Gastrocnemius medialis (tissue), 4 donors: ENCODE measurements around the gene TRIP10. TPM values are rescaled to one million over a fixed set of nuclear protein-coding genes. Genes with fewer than 3 reads are reported as not detected.
A peak's percentile ranks its signal among the peaks of the same experiment; 100 is the strongest.

Experiments
- ATAC-seq, 2 donors: fragments of 150-250 bp; one replicate each; pipeline ENCODE4 v1.9.1; 2016
- DNase-seq, 2 donors: peaks; one replicate each; pipeline ENCODE4 v3.0.0-alpha.2; 2019
- H3K27ac ChIP-seq, 4 donors: fragments of 200-600 bp; sonication (generic); 1 replicate in 1 of 4; 2 replicates in 3 of 4; pipeline ENCODE4 v1.5.1; 2016 to 2018; ENCODE audit warnings: mild to moderate bottlenecking in 2 of 4, moderate library complexity in 1 of 4
- H3K27me3 ChIP-seq, 3 donors: fragments of 200-600 bp; sonication (generic) in 2 of 3; 1 replicate in 1 of 3; 2 replicates in 2 of 3; pipeline versions ENCODE4 v1.5.1 to v1.6.0; 2016 to 2019; ENCODE audit warnings: mild to moderate bottlenecking in 1 of 3, moderate library complexity in 1 of 3
- H3K36me3 ChIP-seq, 2 donors: fragments of 200-600 bp; sonication (generic) in 1 of 2; one replicate each; pipeline ENCODE4 v1.5.1; 2017 to 2018
- H3K4me1 ChIP-seq, 2 donors: fragments of 200-600 bp; sonication (generic) in 1 of 2; one replicate each; pipeline ENCODE4 v1.5.1; 2016 to 2017; ENCODE audit warnings: mild to moderate bottlenecking in 2 of 2
- H3K4me3 ChIP-seq, 4 donors: fragments of 200-600 bp; sonication (generic) in 3 of 4; 1 replicate in 1 of 4; 2 replicates in 3 of 4; pipeline ENCODE4 v1.5.1; 2016 to 2019; ENCODE audit warnings: mild to moderate bottlenecking in 2 of 4
- H3K9me3 ChIP-seq, 3 donors: fragments of 200-600 bp; sonication (generic) in 2 of 3; 1 replicate in 1 of 3; 2 replicates in 2 of 3; pipeline ENCODE4 v1.5.1; 2016 to 2019
- POLR2A ChIP-seq, 2 donors: fragments of 450-650 bp; IDR thresholded peaks; one replicate each; pipeline ENCODE4 v1.6.1; 2017; ENCODE audit warnings: antibody characterized with exemption in 2 of 2, mild to moderate bottlenecking in 2 of 2, moderate library complexity in 2 of 2
- in situ Hi-C, 4 donors: fragments of 200-750 bp; cut with MboI; loops; one replicate each; pipeline versions ENCODE4 v1.15.0 to v1.8.0; 2017; ENCODE audit warnings: low sequenced_read_pairs in 4 of 4
- intact Hi-C: fragments of 100-400 bp; cut with DNase I; formaldehyde crosslinking; loops from one replicate; pipeline ENCODE4 v1.15.1; 2023; ENCODE audit warnings: low total_unique reads
- total RNA-seq, 4 donors: library from RNA; depleted of rRNA; stranded (reverse); fragments of >200 nt; gene quantifications; one replicate each; pipeline versions ENCODE4 v1.1.0 to v1.2.3, GENCODE V29; 2016
- TF ChIP-seq, protein P1 (sequence below), 5 experiments: fragments of 450-650 bp in 3 of 5; fragments of 200-600 bp in 2 of 5; sonication (generic) in 2 of 5; IDR thresholded peaks in 4 of 5; conservative IDR thresholded peaks in 1 of 5; 1 replicate in 4 of 5; 2 replicates in 1 of 5; pipeline ENCODE4 v1.5.1; 2016 to 2019; ENCODE audit warnings: antibody characterized with exemption in 5 of 5, mild to moderate bottlenecking in 3 of 5, moderate library complexity in 3 of 5

The TRIP10 gene
- total RNA-seq, 4 donors from 2014 or later = 130 to 237 (median 178) TPM

DNA sequence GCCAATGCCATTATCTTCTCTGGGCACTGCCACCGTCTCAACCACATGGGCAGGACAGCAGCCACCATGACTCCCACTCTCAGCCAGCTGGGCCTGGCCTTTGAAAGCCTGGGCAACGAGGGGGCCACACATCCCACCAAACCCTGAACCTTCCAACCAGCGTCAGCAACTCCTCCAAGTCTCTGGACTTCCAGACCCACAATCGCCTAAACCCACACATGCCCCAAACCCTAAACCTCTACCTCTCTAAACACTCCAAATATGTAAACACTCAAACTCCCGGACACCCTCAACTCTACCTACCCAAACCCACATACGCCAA lies 20.0 kb upstream of the TRIP10 start:
- no peak for DNase-seq
- H3K27ac ChIP-seq = no peak overlapping the region

DNA sequence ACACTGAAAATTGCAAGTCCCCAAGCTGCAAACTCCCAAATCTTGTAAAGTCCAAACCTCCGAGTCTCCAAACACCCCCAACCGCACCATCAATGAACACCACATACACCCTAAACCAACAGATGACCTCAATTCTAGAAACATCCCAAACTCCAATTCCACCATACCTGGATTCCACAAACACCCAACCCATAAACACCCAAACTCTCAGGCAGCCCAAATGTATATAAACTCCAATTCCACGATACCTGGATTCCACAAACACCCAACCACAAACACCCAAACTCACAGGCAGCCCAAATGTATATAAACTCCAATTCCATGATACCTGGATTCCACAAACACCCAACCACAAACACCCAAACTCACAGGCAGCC lies 19.5 kb upstream of the TRIP10 start:
- DNase-seq (no peak), ATAC-seq (no peak)
- Histone ChIP-seq H3K4me3 (peak overlapping the region in 1 of 4 donors; percentile 8), H3K27me3 (peaks cover 0 to 2% (median 0%) of the 10 kb centered on the region in 3 donors), H3K27ac (peak overlapping the region in 1 of 4 donors; percentile 43), H3K36me3 (no peaks in the 10 kb centered on the region), H3K4me1 (no peaks in the 10 kb centered on the region), H3K9me3 (no peaks in the 10 kb centered on the region)
- in situ Hi-C loops (no loop called here), intact Hi-C loops (no loop called here)
- no peak for TF ChIP-seq POLR2A (IDR thresholded peaks at IDR 0.05)
- TF ChIP-seq, protein P1, sequence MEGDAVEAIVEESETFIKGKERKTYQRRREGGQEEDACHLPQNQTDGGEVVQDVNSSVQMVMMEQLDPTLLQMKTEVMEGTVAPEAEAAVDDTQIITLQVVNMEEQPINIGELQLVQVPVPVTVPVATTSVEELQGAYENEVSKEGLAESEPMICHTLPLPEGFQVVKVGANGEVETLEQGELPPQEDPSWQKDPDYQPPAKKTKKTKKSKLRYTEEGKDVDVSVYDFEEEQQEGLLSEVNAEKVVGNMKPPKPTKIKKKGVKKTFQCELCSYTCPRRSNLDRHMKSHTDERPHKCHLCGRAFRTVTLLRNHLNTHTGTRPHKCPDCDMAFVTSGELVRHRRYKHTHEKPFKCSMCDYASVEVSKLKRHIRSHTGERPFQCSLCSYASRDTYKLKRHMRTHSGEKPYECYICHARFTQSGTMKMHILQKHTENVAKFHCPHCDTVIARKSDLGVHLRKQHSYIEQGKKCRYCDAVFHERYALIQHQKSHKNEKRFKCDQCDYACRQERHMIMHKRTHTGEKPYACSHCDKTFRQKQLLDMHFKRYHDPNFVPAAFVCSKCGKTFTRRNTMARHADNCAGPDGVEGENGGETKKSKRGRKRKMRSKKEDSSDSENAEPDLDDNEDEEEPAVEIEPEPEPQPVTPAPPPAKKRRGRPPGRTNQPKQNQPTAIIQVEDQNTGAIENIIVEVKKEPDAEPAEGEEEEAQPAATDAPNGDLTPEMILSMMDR (IDR thresholded peaks at IDR 0.05 in 4 of 5, conservative IDR thresholded peaks at IDR 0.05 in 1 of 5) = no peak

More for the DNA sequence above, 20.0 kb upstream of the TRIP10 start:
- H3K9me3 ChIP-seq = no peaks in the 10 kb centered on the region
- intact Hi-C loops (no loop called here), in situ Hi-C loops (no loop called here)
- H3K4me1 ChIP-seq = no peaks in the 10 kb centered on the region
- ATAC-seq = no peak
- H3K4me3 ChIP-seq = peak overlapping the region in 1 of 4 donors; percentile 8
- no peak for TF ChIP-seq POLR2A (IDR thresholded peaks at IDR 0.05)
- TF ChIP-seq, protein P1 (IDR thresholded peaks at IDR 0.05 in 4 of 5, conservative IDR thresholded peaks at IDR 0.05 in 1 of 5) = no peak
- no peaks in the 10 kb centered on the region for H3K36me3 ChIP-seq
- H3K27me3 ChIP-seq = peaks cover 0 to 2% (median 0%) of the 10 kb centered on the region in 3 donors

GRCh38 chr19:6720369-6721137 lies 18.9 kb upstream of the TRIP10 start, which contains the start of gene C3:
Gene C3 (minus strand): TSS chr19:6720650. CDS start chr19:6720589, 61 bp downstream.
- peak within 1 kb of the TSS in 1 of 4 donors; percentile 8 for H3K4me3 ChIP-seq
- H3K27me3 ChIP-seq = peaks cover 0 to 2% (median 0%) of the 10 kb centered on the region in 3 donors
- in situ Hi-C loops = no loop called here
- peak in 1 of 2 donors; percentile 13 for TF ChIP-seq POLR2A (IDR thresholded peaks at IDR 0.05)
- TF ChIP-seq, protein P1 (IDR thresholded peaks at IDR 0.05 in 4 of 5, conservative IDR thresholded peaks at IDR 0.05 in 1 of 5) = no peak
- no peaks in the 10 kb centered on the region for H3K4me1 ChIP-seq
- DNase-seq = peak; percentile 49 to 73
- no peaks in the 10 kb centered on the region for H3K36me3 ChIP-seq
- ATAC-seq = peak; percentile 77 to 79
- intact Hi-C loops = no loop called here
- peak within 1 kb of the TSS in 2 of 4 donors; percentile 41 to 43 for H3K27ac ChIP-seq
- H3K9me3 ChIP-seq = no peaks in the 10 kb centered on the region

- Histone ChIP-seq H3K9me3 (no peaks in the 10 kb centered on the region), H3K27me3 (peaks cover 0 to 2% (median 0%) of the 10 kb centered on the region in 3 donors), H3K36me3 (no peaks in the 10 kb centered on the region), H3K27ac (peak overlapping the region in 1 of 4 donors; percentile 41), H3K4me1 (no peaks in the 10 kb centered on the region), H3K4me3 (no peak overlapping the region)
- DNase-seq = no peak
- ATAC-seq = no peak
- intact Hi-C loops = no loop called here
- no peak for TF ChIP-seq POLR2A (IDR thresholded peaks at IDR 0.05)
- TF ChIP-seq, protein P1 (IDR thresholded peaks at IDR 0.05 in 4 of 5, conservative IDR thresholded peaks at IDR 0.05 in 1 of 5) = no peak
- in situ Hi-C loops = no loop called here
Measured at GRCh38 chr19:6721138-6721474, 18.4 kb upstream of the TRIP10 start.
